ENCODE measurements around the gene TRIM33.

TRIM33 gene

DNA sequence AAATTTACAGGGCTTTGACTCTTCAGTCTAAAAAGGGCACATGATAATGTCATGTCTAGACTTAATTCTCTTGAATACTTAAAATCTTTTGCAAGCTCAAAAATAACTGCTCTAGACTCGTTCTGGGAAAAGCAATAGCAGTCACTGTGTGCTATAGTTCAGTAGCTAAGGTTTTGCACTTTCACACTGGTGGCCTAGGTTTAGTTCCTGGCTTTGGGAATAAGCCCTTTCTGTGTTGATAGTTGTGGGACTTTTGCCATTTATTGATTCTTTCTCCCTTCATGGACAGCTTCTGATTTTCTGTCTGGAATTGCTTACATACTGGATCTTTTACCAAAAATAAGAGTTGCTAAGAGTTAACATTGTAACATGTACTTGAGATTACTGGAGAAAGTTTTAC is 151.2 kb downstream of the TRIM33 start:
- Histone ChIP-seq H3K36me3 (ENCODE audit: insufficient read depth, low read length) (no peaks in the 10 kb centered on the region), H3K27me3 (ENCODE audit: insufficient read depth, low read length) (no peaks in the 10 kb centered on the region), H3K79me2 (ENCODE audit: control insufficient read depth, insufficient read depth, low read length, unreplicated experiment) (no peaks in the 10 kb centered on the region), H3K27ac (ENCODE audit: low read depth, low read length) (no peak overlapping the region), H3K4me1 (ENCODE audit: control insufficient read depth, insufficient read depth, low read length, unreplicated experiment) (no peaks in the 10 kb centered on the region), H3K4me3 (ENCODE audit: low read depth, low read length) (no peak overlapping the region), H2AFZ (ENCODE audit: low read length, unreplicated experiment) (no peak overlapping the region)

DNA sequence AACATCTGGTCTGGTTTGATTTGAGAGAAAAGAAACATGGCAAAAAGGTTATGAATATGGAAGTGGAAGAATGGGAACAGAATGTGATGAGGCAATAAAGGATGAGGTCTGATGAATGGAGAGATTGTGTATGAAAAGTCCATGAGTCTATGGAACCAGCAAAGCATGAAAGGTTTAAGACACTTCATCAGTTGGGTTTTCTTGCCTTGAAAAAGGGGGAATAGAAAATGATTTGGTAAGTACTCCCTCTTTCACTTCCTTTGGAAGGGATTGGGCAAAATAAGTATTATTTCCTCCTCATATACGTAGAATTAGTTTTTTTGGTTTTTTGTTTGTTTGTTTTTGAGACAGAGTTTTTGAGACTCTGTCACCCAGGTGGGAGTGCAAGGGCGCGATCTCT is 155.8 kb downstream of the TRIM33 start:
- Histone ChIP-seq H3K36me3 (ENCODE audit: insufficient read depth, low read length) (no peaks in the 10 kb centered on the region), H3K4me3 (ENCODE audit: low read depth, low read length) (no peak overlapping the region), H3K27me3 (ENCODE audit: insufficient read depth, low read length) (peaks cover 10% of the 10 kb centered on the region; the same call in 1 of the 2 replicates), H3K4me1 (ENCODE audit: control insufficient read depth, insufficient read depth, low read length, unreplicated experiment) (no peaks in the 10 kb centered on the region), H3K79me2 (ENCODE audit: control insufficient read depth, insufficient read depth, low read length, unreplicated experiment) (no peaks in the 10 kb centered on the region), H3K27ac (ENCODE audit: low read depth, low read length) (no peak overlapping the region), H2AFZ (ENCODE audit: low read length, unreplicated experiment) (no peak overlapping the region)

DNA sequence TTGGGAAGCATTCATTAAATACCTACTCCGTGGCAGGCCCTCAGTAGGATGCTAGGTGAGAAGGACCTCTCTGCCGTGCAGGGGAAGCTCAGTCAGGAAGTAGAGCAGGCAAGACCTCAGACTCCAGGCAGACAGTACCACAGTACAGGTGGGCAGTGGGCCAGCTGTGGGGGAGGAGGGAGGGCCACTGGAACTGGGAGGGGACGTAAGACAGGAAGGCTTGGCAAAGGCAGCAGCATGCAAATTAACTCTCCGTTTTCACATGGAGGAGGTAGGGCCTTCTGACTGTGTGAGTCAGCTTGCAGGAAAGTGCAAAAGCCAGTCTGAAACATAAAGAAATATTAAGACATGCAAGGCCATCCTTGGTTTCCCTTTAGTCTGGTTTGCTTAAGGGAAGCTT is 157.7 kb downstream of the TRIM33 start:
- Histone ChIP-seq H3K4me3 (ENCODE audit: low read depth, low read length) (no peak overlapping the region), H3K36me3 (ENCODE audit: insufficient read depth, low read length) (no peaks in the 10 kb centered on the region), H3K4me1 (ENCODE audit: control insufficient read depth, insufficient read depth, low read length, unreplicated experiment) (no peaks in the 10 kb centered on the region), H3K79me2 (ENCODE audit: control insufficient read depth, insufficient read depth, low read length, unreplicated experiment) (no peaks in the 10 kb centered on the region), H3K27ac (ENCODE audit: low read depth, low read length) (no peak overlapping the region), H2AFZ (ENCODE audit: low read length, unreplicated experiment) (no peak overlapping the region), H3K27me3 (ENCODE audit: insufficient read depth, low read length) (peaks cover 20% of the 10 kb centered on the region)

DNA sequence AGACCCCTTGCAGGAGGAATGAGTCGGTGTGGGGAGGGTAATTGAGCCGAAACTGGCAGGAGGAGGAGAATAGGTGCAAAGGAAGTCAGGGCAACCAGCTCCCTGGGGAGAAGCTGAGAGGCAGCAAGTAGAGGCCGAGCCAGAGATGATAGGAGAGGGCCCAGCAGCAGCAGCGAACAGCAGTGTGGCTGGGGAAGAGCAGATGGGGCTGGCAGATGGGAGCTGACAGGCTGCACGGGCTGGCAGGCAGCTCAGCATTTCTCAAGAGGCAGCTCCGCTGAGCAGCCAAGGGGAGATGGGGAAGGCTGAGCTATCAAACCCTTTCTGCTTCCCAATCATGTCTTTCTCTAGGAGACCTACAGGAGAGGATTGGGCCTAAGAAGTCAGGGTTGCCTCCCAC is 158.2 kb downstream of the TRIM33 start:
- Histone ChIP-seq H3K79me2 (ENCODE audit: control insufficient read depth, insufficient read depth, low read length, unreplicated experiment) (no peaks in the 10 kb centered on the region), H2AFZ (ENCODE audit: low read length, unreplicated experiment) (no peak overlapping the region), H3K4me1 (ENCODE audit: control insufficient read depth, insufficient read depth, low read length, unreplicated experiment) (no peaks in the 10 kb centered on the region), H3K27ac (ENCODE audit: low read depth, low read length) (no peak overlapping the region), H3K4me3 (ENCODE audit: low read depth, low read length) (no peak overlapping the region), H3K36me3 (ENCODE audit: insufficient read depth, low read length) (no peaks in the 10 kb centered on the region), H3K27me3 (ENCODE audit: insufficient read depth, low read length) (peaks cover 20% of the 10 kb centered on the region)

DNA sequence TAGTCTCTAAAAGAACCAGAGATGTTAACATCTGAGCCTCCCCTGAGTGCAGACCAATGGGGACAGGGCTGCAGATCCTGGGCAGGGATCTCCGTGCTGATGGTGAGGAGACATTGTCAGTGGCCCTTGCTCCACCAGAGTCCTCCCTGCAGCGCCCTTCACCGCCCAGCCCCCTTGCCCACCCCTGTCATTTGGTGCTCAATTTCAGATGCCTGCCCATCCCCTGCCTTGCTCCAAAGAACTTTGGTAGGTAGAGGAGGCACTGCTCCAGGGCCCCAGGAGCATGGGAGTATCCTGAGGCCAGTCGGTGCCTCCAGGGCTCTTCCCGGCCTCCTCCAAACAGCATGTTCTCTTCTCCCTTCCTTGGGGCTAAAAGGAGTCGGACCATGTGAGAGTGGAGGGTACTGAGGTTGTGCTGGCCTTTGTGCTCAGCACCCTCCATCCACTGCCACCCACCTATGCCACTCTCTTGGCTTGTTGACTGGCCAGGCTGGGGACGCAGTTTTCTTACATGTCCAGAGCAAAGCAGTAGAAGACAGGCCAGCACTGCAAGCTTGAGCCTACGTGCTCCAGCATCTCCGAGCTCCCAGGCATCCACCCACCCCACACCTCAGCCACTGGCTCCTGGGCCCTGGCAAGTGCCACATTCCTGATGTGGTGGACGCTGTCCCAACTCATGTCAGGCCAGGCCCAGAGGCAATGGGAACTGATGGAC is 160.1 kb downstream of the TRIM33 start:
- no peak overlapping the region for H2AFZ ChIP-seq (ENCODE audit: low read length, unreplicated experiment)
- H3K36me3 ChIP-seq (ENCODE audit: insufficient read depth, low read length) = no peaks in the 10 kb centered on the region
- peaks cover 20% of the 10 kb centered on the region for H3K27me3 ChIP-seq (ENCODE audit: insufficient read depth, low read length)
- no peaks in the 10 kb centered on the region for H3K79me2 ChIP-seq (ENCODE audit: control insufficient read depth, insufficient read depth, low read length, unreplicated experiment)
- H3K4me1 ChIP-seq (ENCODE audit: control insufficient read depth, insufficient read depth, low read length, unreplicated experiment) = peaks cover 4% of the 10 kb centered on the region
- no peak overlapping the region for H3K4me3 ChIP-seq (ENCODE audit: low read depth, low read length)
- H3K27ac ChIP-seq (ENCODE audit: low read depth, low read length) = no peak overlapping the region

DNA sequence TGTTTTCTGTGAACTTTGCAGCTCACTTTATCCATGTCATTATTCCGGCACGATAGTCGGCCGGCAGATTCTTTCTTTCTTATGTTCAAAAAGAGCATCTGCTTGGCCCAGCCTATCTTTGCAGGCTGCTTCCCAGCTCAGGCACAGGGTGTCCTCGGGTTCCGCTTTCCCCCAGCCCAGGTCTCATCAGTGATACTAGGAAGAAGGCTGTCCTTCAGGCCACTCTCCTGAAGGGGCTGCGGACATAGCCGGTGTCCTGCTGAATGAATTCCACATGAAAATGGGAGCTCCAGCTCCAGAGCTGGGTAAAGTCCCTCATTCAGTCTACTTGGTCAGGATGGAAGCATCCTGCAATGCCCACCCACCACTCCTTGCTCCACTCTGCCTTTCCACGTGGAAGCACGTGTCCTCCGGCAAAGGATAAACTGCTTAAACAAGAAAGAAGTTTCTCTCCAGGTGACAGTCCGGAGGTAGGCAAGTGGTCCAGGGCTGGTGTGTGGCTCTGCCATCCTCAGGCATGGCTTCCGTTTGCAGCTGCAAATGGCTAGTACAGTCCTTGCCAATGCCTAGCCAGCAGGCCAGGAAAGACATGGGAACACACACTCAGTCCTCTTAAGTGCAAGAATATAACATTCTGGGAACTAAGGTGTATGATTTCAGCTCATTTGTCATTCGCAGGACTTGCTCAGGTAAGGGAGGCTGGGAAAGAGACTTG is 161.0 kb downstream of the TRIM33 start:
- Histone ChIP-seq H3K27ac (ENCODE audit: low read depth, low read length) (no peak overlapping the region), H3K79me2 (ENCODE audit: control insufficient read depth, insufficient read depth, low read length, unreplicated experiment) (no peaks in the 10 kb centered on the region), H3K4me1 (ENCODE audit: control insufficient read depth, insufficient read depth, low read length, unreplicated experiment) (peaks cover 7% of the 10 kb centered on the region), H3K4me3 (ENCODE audit: low read depth, low read length) (no peak overlapping the region), H2AFZ (ENCODE audit: low read length, unreplicated experiment) (no peak overlapping the region), H3K36me3 (ENCODE audit: insufficient read depth, low read length) (no peaks in the 10 kb centered on the region), H3K27me3 (ENCODE audit: insufficient read depth, low read length) (peaks cover 20% of the 10 kb centered on the region)

DNA sequence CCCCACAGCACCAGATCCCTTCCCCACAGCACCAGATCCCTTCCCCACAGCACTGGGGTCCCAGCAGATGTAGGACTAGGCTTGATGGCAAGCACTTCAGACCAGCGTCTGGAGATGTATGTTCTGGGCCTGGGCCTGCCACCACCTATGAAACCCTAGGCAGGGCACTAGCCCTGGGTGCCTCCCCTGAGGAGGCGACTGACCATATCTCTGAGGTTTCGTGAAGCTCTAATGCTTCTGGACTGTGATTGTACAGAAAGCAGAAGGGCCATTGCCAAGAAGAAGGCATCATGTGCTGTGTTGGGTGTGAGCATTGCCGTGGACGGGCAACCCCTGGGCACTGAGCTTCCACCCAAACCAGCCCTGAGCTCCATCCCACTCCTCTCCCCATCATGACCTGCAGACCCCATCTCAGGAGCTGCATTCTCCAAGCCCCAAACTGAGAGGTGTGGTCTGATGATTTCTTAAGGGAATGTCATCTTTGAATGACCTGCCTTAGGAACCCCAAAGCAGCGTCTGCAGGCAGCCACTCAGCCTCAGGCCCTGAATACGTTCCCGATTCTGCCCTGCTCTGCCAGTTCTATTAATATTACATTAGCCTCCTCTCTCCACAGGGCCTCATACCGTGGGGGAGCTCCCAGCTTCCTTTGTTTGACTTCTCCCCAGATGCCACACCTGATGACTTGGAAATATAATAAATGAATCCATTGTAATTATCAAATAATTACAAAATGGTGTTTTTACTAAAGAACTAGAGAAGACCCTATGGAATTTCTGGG is 163.4 kb downstream of the TRIM33 start:
- H3K36me3 ChIP-seq (ENCODE audit: insufficient read depth, low read length) = no peaks in the 10 kb centered on the region
- no peaks in the 10 kb centered on the region for H3K79me2 ChIP-seq (ENCODE audit: control insufficient read depth, insufficient read depth, low read length, unreplicated experiment)
- no peak overlapping the region for H3K27ac ChIP-seq (ENCODE audit: low read depth, low read length)
- peaks cover 20% of the 10 kb centered on the region for H3K27me3 ChIP-seq (ENCODE audit: insufficient read depth, low read length)
- peaks cover 7% of the 10 kb centered on the region for H3K4me1 ChIP-seq (ENCODE audit: control insufficient read depth, insufficient read depth, low read length, unreplicated experiment)
- no peak overlapping the region for H2AFZ ChIP-seq (ENCODE audit: low read length, unreplicated experiment)
- H3K4me3 ChIP-seq (ENCODE audit: low read depth, low read length) = no peak overlapping the region

DNA sequence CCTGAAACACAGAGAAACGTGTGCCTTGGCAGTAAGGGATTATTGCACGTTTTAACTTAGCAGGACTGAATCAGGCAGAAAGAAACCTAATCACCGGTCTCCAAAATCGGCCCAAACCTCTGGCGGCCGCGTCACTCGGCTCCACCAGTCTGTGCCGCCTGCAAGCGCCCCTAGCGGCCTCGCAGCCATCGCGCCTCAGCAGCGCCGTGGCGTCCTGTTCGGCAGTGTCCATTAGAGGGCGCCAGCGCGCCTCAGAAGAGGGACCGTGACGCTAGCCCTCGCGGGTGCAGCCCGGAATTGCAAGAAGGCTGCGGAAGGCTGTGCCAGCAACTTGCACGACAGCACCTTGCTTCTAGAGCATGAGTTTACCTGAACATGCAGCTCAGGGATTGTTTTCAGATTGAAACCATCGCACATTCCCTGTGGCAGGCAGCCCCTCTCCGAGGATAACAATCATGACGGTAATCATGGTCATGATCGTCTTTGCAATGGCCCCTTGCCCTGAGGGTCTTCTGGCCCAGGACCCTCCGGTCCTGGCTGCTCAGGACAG is 164.4 kb downstream of the TRIM33 start:
- Histone ChIP-seq H3K4me1 (ENCODE audit: control insufficient read depth, insufficient read depth, low read length, unreplicated experiment) (peaks cover 7% of the 10 kb centered on the region), H3K4me3 (ENCODE audit: low read depth, low read length) (peak overlapping the region; percentile 84), H3K79me2 (ENCODE audit: control insufficient read depth, insufficient read depth, low read length, unreplicated experiment) (no peaks in the 10 kb centered on the region), H2AFZ (ENCODE audit: low read length, unreplicated experiment) (peak overlapping the region; percentile 72), H3K27me3 (ENCODE audit: insufficient read depth, low read length) (peaks cover 21% of the 10 kb centered on the region), H3K27ac (ENCODE audit: low read depth, low read length) (no peak overlapping the region), H3K36me3 (ENCODE audit: insufficient read depth, low read length) (no peaks in the 10 kb centered on the region)

DNA sequence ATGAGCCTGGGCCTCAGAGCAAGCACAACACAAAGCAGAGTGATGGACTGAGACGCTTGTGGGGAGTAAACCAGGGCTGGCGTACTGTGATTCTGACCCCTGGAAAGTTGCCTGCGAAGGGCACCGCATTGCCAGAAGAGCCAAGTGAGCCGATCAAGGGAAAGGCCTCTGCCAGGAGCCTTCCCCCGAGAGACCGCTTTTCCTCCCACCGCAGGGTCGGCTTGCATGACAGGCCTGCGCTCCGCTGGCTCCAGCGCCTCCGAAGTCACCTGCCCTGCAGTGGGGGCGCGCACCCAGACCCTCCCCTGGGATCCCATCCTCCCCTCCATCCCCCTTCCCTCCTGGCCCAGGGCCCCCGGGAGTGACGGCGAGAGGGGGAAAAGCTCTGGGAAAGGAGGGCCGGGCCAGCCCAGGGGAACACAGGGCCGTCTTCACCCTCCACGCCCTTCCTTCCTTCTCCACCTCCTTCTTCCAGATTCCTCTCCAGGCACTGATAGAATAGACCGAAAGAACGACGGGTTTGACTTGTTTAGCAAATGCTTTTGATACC is 165.0 kb downstream of the TRIM33 start:
- H3K27me3 ChIP-seq (ENCODE audit: insufficient read depth, low read length) = peaks cover 21% of the 10 kb centered on the region
- no peaks in the 10 kb centered on the region for H3K79me2 ChIP-seq (ENCODE audit: control insufficient read depth, insufficient read depth, low read length, unreplicated experiment)
- no peaks in the 10 kb centered on the region for H3K36me3 ChIP-seq (ENCODE audit: insufficient read depth, low read length)
- H3K4me3 ChIP-seq (ENCODE audit: low read depth, low read length) = peak overlapping the region; percentile 84
- H3K27ac ChIP-seq (ENCODE audit: low read depth, low read length) = no peak overlapping the region
- H2AFZ ChIP-seq (ENCODE audit: low read length, unreplicated experiment) = peak overlapping the region; percentile 72
- H3K4me1 ChIP-seq (ENCODE audit: control insufficient read depth, insufficient read depth, low read length, unreplicated experiment) = peaks cover 7% of the 10 kb centered on the region

DNA sequence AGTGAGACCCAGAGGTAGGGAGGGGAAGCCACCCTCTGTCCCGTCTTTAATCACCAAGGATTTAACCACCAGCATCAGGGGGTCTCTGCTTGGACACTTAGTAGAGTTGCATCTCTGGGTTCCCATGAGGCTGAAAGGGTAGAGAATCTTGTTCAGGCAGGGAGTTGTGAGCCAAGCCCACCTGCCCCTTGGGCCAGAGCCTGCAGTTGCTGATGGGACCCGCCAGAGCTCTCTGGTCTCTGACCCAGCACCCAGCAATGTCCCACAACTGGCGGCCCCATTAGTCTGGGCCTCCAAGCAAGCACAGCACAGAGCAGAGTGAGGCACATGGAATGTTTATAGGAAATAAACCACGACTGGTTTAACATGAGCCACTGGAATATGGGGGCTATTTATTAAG is 166.3 kb downstream of the TRIM33 start:
- no peak overlapping the region for H3K27ac ChIP-seq (ENCODE audit: low read depth, low read length)
- H3K4me1 ChIP-seq (ENCODE audit: control insufficient read depth, insufficient read depth, low read length, unreplicated experiment) = peaks cover 7% of the 10 kb centered on the region
- no peak overlapping the region for H2AFZ ChIP-seq (ENCODE audit: low read length, unreplicated experiment)
- no peak overlapping the region for H3K4me3 ChIP-seq (ENCODE audit: low read depth, low read length)
- no peaks in the 10 kb centered on the region for H3K79me2 ChIP-seq (ENCODE audit: control insufficient read depth, insufficient read depth, low read length, unreplicated experiment)
- peaks cover 27% of the 10 kb centered on the region for H3K27me3 ChIP-seq (ENCODE audit: insufficient read depth, low read length)
- no peaks in the 10 kb centered on the region for H3K36me3 ChIP-seq (ENCODE audit: insufficient read depth, low read length)

Measured in ACC112 (cell line).